ENCODE measurements around the gene CMSS1. TPM values are rescaled to one million over a fixed set of nuclear protein-coding genes. Genes with fewer than 3 reads are reported as not detected.

Gene CMSS1
- total RNA-seq, 1 experiment from 2014 or later: 98.6 TPM

GRCh38 chr3:100040451-100041225 lies 223.0 kb downstream of the CMSS1 start:
- no peaks in the 10 kb centered on the region for H3K36me3 ChIP-seq (ENCODE audit: insufficient read depth, low read length, poor library complexity, severe bottlenecking)
- TF ChIP-seq CTCF (conservative IDR thresholded peaks at IDR 0.05; ENCODE audit: low read depth, low read length): no peak
- no peak for TF ChIP-seq EZH2 (IDR thresholded peaks at IDR 0.05; ENCODE audit: borderline replicate concordance, low read depth, low read length, poor library complexity, severe bottlenecking)
- no peaks in the 10 kb centered on the region for H3K9me3 ChIP-seq (ENCODE audit: low read depth, low read length, poor library complexity, severe bottlenecking)
- peaks cover 4% of the 10 kb centered on the region for H3K4me1 ChIP-seq (ENCODE audit: insufficient read depth, low read length, poor library complexity, severe bottlenecking)
- intact Hi-C loops (cut with micrococcal nuclease; ENCODE audit: unreplicated experiment): no loop called here
- no TSS peak for BruUV-seq (replicated peaks)
- DNase-seq (ENCODE audit: low spot score): no peak
- POLR2A ChIA-PET (ENCODE audit: low non-redundant PET): interaction anchor here (0.6 kb wide), 1 partner anchor 180 kb away, joined by 3 read pairs; no protein-coding TSS in a partner anchor
- H3K4me3 ChIP-seq (ENCODE audit: low read depth, low read length, poor library complexity, severe bottlenecking): no peak overlapping the region
- no peak overlapping the region for H3K27ac ChIP-seq (ENCODE audit: low read depth, low read length, poor library complexity, severe bottlenecking)
- H3K27me3 ChIP-seq (replicated peaks; ENCODE audit: insufficient read depth, low read depth, low read length, poor library complexity): no peaks in the 10 kb centered on the region
- CTCF ChIA-PET: no interaction called here

GRCh38 chr3:100041328-100041749 lies 223.7 kb downstream of the CMSS1 start:
- no peak for TF ChIP-seq CTCF (conservative IDR thresholded peaks at IDR 0.05; ENCODE audit: low read depth, low read length)
- no peak for TF ChIP-seq EZH2 (IDR thresholded peaks at IDR 0.05; ENCODE audit: borderline replicate concordance, low read depth, low read length, poor library complexity, severe bottlenecking)
- H3K4me1 ChIP-seq (ENCODE audit: insufficient read depth, low read length, poor library complexity, severe bottlenecking): peaks cover 4% of the 10 kb centered on the region
- no peak overlapping the region for H3K4me3 ChIP-seq (ENCODE audit: low read depth, low read length, poor library complexity, severe bottlenecking)
- H3K27me3 ChIP-seq (replicated peaks; ENCODE audit: insufficient read depth, low read depth, low read length, poor library complexity): no peaks in the 10 kb centered on the region
- POLR2A ChIA-PET (ENCODE audit: low non-redundant PET): interaction anchor here (0.6 kb wide), 1 partner anchor 181 kb away, joined by 3 read pairs; no protein-coding TSS in a partner anchor
- peak; percentile 58 for DNase-seq (ENCODE audit: low spot score)
- BruUV-seq (replicated peaks): no TSS peak
- H3K9me3 ChIP-seq (ENCODE audit: low read depth, low read length, poor library complexity, severe bottlenecking): no peaks in the 10 kb centered on the region
- H3K27ac ChIP-seq (ENCODE audit: low read depth, low read length, poor library complexity, severe bottlenecking): no peak overlapping the region
- H3K36me3 ChIP-seq (ENCODE audit: insufficient read depth, low read length, poor library complexity, severe bottlenecking): no peaks in the 10 kb centered on the region
- intact Hi-C loops (cut with micrococcal nuclease; ENCODE audit: unreplicated experiment): no loop called here
- CTCF ChIA-PET: no interaction called here

- H3K27ac ChIP-seq (ENCODE audit: low read depth, low read length, poor library complexity, severe bottlenecking): no peak overlapping the region
- ChIA-PET CTCF (no interaction called here), POLR2A (ENCODE audit: low non-redundant PET) (interaction anchor here (0.7 kb wide), 1 partner anchor 214 kb away, joined by 8 read pairs; no protein-coding TSS in a partner anchor)
- H3K27me3 ChIP-seq (replicated peaks; ENCODE audit: insufficient read depth, low read depth, low read length, poor library complexity): no peaks in the 10 kb centered on the region
- no peaks in the 10 kb centered on the region for H3K9me3 ChIP-seq (ENCODE audit: low read depth, low read length, poor library complexity, severe bottlenecking)
- H3K36me3 ChIP-seq (ENCODE audit: insufficient read depth, low read length, poor library complexity, severe bottlenecking): no peaks in the 10 kb centered on the region
- intact Hi-C loops (cut with micrococcal nuclease; ENCODE audit: unreplicated experiment): no loop called here
- H3K4me3 ChIP-seq (ENCODE audit: low read depth, low read length, poor library complexity, severe bottlenecking): no peak overlapping the region
- no TSS peak for BruUV-seq (replicated peaks)
- DNase-seq (ENCODE audit: low spot score): no peak
- no peak for TF ChIP-seq EZH2 (IDR thresholded peaks at IDR 0.05; ENCODE audit: borderline replicate concordance, low read depth, low read length, poor library complexity, severe bottlenecking)
- TF ChIP-seq CTCF (conservative IDR thresholded peaks at IDR 0.05; ENCODE audit: low read depth, low read length): no peak
- H3K4me1 ChIP-seq (ENCODE audit: insufficient read depth, low read length, poor library complexity, severe bottlenecking): peaks cover 4% of the 10 kb centered on the region
Measured at GRCh38 chr3:100042166-100042981, 224.7 kb downstream of the CMSS1 start.

All from A673 (cell line).